IPS DF 4.7 (cell line): ENCODE data around the gene GLS.
"Not testable (repeated sequence)": the region's sequence is repeated elsewhere in the genome, so short reads cannot be mapped to it uniquely, and the experiment has no call there.

Source experiments
- DNase-seq: peaks from one replicate; pipeline ENCODE4 v3.0.0-alpha.2; 2013; ENCODE audit warnings: low spot score; ENCODE audit errors: extremely low read depth

GLS gene

DNA sequence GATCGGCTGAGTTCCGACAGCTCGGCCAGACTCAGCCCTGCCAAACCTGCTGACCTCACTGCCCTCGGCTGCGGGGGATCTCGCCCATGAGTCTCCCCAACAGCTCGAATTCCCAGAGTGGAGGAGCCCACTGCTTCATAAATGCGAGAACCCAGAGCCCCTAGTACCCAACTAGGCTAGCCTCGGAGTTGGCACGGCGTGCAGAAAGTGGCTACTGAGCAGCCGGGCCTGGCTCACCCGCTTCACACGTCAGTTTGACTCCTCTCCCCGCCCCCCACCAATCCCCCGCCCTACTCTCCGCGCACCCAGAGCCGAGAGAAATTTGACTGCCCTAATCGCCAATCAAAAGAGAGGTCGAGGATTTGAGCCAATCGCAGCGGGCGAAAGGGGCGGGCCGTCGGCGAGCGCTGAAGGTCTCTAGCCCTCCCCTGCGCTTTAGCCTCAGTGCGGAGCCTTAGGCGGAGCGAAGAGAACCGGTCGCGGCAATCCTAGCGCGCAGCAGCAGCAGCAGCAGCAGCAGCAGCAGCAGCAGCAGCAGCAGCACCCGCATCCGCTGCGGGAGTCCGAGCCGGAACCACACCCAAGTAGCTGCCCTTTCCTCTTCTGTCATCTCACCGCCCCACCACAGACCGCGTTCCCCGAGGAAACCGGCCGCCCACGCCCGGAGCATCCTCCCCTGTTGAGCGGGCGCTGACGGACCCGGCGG is at the start of gene GLS:
Gene GLS (plus strand): TSS at position 444 of the 706 bp plus-strand sequence. CDS start 264 bp downstream, outside the sequence.
- DNase-seq = peak; percentile 85

GRCh38 chr2:190831941-190832340 is 48.7 kb upstream of the GLS start:
- DNase-seq = no peak

- DNase-seq = no peak
These were observed 45.8 kb upstream of the GLS start for GRCh38 chr2:190834890-190835208.

DNA sequence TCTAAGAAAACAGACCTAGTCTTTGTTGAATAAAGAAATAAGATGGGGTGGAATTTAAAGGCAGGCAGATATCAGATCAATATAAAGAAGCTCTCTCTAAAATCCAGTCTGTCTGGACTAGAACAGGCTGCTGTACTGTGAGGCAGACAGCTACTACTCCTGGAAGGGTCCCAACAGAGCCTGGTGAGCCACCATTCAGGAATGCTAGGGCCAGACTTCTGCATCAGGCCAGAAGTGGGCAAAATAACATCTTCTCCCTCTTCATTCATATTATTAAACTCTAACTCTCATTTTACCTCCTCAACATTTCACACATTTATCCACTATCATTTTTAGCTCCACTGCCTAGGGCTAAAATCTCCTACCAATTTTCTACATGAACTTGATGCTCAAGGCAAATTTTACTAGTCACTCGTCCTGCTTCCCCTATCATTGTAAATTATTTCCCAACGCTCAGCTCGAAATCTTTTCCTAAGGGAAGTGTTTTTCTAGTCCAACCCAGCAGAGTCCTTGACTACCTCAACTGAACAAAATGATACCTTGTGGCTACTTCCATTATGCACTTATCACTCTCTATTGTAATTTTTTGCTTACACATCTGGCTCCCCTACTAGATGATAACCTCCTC is 45.2 kb upstream of the GLS start:
- no peak for DNase-seq

GRCh38 chr2:190836767-190837166 is 43.9 kb upstream of the GLS start:
- DNase-seq = no peak

- DNase-seq = no peak
These were observed 43.2 kb upstream of the GLS start for GRCh38 chr2:190837420-190837819.

- DNase-seq = no peak
These were observed 42.7 kb upstream of the GLS start for GRCh38 chr2:190837952-190838361.

- DNase-seq = no peak
These were observed 42.1 kb upstream of the GLS start for GRCh38 chr2:190838492-190838910.

DNA sequence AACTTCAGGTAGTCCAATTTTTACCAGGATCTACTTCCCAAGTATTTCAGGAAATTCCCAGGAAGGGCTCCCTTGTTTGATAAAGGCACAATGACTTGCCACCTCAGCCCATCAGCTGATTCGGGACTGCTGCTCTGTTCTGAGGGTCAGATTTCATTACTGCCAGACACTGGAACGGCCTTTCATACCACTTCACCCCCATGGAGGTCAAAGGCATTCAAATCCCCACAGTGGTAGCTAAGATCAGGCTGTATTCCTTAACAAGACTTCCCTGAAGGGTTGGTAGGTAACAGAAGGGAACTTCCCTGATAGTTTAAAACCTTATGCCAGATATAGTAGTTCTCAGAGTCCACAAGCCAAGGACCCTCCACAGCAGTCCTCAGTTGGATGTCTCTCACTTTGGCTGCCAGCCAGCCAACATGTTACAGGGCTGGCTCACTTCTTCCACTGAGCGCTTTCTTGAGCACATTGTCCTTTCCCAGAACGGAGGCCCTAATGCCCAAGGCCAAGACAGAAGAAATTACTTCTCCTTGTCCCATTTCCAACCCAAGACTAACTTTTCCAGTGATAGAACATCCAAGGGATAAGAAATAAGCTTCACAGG is 40.0 kb upstream of the GLS start:
- DNase-seq = no peak

DNA sequence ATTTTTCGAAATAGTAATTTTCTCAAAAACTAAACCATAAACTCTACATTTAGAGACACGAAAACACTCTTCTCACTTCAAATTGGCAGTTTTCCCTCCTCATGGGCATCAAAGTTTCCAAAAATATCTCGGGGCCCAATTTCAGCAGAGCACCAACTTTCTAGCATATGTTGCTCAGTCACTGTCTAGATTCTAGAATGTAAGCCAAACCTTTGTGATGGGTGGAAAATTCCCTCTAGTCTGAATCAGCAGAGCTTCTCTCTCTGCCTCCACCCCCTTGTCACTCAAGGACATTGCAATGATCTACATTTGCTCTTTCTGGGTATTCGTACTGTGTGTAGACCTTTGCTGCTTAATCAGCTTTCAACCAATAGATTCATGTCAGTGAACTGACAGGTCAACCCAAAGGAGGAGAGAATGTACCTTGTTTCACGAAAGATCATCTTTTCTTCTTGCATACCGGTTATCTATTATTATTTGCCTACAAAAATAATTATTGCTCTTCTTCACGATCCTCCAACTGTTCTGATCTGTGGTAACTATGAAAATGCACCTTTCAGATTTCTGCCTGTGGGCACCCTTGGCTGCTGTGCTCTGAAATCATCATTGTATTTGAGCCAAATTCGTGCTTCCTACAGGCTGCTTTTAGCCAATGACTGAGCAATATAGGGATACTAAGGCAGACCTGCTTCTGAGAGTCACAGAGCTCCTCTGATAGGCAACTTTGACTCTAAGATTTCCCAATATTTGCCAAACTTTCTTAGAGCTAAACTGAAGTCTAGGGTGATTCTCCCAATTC is 38.7 kb upstream of the GLS start:
- DNase-seq = no peak

DNA sequence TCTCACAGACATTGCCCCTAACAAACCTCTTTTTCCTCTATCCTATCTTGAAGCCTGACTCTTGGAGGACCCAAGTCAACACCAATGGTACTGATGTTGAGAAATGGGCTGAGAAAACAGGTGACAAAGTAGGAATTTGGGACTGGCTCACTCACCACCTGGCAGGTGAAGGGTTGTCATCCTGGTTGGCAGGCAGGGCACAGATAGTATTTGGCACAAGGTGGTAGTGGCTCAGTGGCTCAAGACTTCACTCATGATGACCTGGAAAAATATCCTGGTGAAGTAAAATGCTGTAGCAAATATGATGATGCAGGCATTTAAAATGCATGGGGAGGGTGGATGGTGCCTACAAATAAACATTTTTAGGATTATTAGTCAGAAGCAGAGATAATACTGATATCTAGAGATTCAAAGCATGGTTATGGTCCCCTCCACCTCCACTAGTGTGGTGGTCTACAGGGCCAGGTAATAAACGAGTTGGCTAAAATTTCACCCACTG is 38.0 kb upstream of the GLS start:
- DNase-seq = no peak

GRCh38 chr2:190843890-190844699 is 36.5 kb upstream of the GLS start:
- DNase-seq = no peak

DNA sequence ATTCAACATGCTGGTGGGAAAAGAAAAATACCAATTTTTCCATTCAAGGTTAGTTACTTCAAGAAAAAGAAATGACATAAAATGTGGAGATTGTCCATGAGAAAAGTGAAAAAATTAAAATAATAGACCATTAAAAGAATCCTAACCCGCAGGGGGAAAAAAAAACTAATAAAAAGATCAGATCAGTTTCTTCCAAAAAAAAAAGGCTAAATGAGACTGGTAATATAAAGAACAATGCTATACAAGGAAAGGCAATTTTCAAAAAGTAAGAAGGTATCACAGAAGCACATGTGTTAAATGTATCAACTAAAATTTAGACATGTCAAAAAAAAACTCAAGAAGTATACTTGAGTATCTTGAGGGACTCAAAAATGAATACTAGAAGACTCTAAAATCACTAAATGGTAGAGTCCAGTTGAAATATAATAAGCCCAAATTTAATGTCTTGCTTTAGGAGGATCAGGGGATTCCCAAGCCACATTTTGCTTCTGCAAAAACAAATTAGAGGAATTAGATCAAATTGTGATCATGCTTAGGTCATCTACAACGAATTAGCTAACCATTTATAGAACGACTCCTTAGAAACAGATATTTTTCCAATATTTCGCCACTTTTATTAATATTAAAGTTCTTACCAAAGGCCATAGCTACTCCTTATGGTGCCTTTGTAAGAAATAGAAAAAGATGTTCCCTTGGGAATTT is 35.8 kb upstream of the GLS start:
- no peak for DNase-seq

DNA sequence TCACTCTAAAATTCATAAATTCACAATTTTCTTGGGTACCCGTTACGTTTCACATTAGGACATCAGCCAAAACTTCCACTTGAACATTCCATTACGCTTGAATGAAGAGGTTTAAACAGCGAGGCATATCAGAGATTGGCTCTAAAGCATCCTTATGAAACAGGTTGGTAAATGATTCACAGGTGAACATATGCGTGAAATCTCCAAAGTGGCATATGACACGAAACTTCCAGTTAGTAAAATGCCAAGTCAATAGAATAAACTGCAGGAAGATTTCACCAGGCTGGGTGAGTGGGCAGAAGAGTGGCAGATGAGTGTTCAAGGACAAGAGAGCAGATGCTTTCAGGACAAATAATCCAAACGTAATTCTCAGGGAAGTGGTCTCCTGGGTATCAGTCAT is 33.9 kb upstream of the GLS start:
- no peak for DNase-seq

- DNase-seq = no peak
These were observed 33.0 kb upstream of the GLS start for GRCh38 chr2:190847504-190848081.

GRCh38 chr2:190849774-190850173 is 30.8 kb upstream of the GLS start:
- no peak for DNase-seq

- DNase-seq = not testable (repeated sequence)
These were observed 27.6 kb upstream of the GLS start for GRCh38 chr2:190853022-190853421.

DNA sequence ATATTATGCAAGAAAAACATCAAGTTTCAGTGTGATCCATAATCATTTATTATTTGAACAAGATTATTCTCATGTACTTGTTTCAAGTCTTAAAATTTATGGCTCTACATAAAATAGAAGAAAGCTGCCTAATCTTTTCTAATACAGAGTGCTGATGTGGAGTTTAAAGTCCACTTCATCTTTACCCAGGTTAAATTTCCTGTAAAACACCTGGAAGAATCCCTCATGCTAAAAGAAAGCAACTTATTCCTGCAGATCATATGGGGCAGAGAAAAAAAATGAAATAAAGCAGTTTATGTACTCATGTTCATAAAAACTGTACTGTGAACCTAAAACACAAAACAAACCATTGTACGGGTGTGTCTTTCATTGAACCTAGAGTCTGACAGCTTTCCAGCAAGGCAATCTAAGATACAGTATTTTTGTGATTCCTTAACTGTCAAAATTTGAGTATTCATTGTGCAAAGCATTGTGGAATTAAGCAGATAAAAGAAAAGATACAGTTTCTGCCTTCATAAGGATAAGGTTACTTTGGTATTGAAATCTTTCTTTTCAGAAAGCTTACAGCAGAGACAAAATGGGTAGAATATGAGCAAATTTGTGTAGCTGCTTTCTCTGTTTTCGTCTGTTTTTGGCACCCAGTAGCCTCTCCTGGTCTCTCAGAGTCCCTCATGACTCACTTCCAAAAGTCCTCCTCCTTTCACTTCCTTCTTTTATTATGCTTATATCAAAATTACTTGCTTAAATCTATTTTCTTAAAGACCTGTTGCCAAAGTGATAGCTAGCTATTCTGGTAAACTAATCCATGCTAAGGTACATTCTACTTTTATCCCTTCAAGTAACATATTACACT is 26.9 kb upstream of the GLS start:
- DNase-seq = no peak

- no peak for DNase-seq
These were observed 25.9 kb upstream of the GLS start for GRCh38 chr2:190854726-190855125.
